Activated CD8-positive, alpha-beta T cell treated with anti-CD3 and anti-CD28 coated beads for 36 hours (primary cell): Measurements from ENCODE around the gene MAP3K8. TPM values are rescaled to one million over a fixed set of nuclear protein-coding genes. Genes with fewer than 3 reads are reported as not detected.
A peak's percentile ranks its signal among the peaks of the same experiment; 100 is the strongest.

Experiments
- ATAC-seq: fragments of 200-7000 bp; cut with Tn5 transposase; one replicate; pipeline ENCODE4 v1.10.0; 2021; ENCODE audit warnings: mild to moderate bottlenecking, moderate library complexity
- CTCF ChIA-PET: fragments of 350-600 bp; sonication (Branson Sonifier 250); formaldehyde crosslinking; loops from one replicate; lab custom pipeline; 2021; ENCODE audit warnings: antibody characterized with exemption; lab: Charles Lee
- POLR2A ChIA-PET: fragments of 350-600 bp; sonication (Branson Sonifier 250); formaldehyde crosslinking; loops from one replicate; lab custom pipeline; 2021; ENCODE audit warnings: antibody characterized with exemption; lab: Charles Lee
- DNase-seq: peaks from one replicate; pipeline ENCODE4 v3.0.0-alpha.2; 2020
- H3K27ac Mint-ChIP-seq: one replicate; pipeline ENCODE4 v1.8.0; 2021; ENCODE audit warnings: mild to moderate bottlenecking, mixed read lengths
- H3K27me3 Mint-ChIP-seq: one replicate; pipeline ENCODE4 v1.8.0; 2021; ENCODE audit warnings: mixed read lengths
- H3K36me3 Mint-ChIP-seq: one replicate; pipeline ENCODE4 v1.8.0; 2021; ENCODE audit warnings: low read depth, mixed read lengths
- H3K4me1 Mint-ChIP-seq: one replicate; pipeline ENCODE4 v1.8.0; 2021; ENCODE audit warnings: low read depth, mixed read lengths
- H3K4me3 Mint-ChIP-seq: one replicate; pipeline ENCODE4 v1.8.0; 2021; ENCODE audit warnings: mild to moderate bottlenecking, moderate library complexity, mixed read lengths
- H3K9me3 Mint-ChIP-seq: one replicate; pipeline ENCODE4 v1.8.0; 2021; ENCODE audit warnings: mixed read lengths
- intact Hi-C: fragments of 100-400 bp; cut with micrococcal nuclease; formaldehyde crosslinking; loops from one replicate; pipeline ENCODE4 v1.10.0; 2022
- total RNA-seq, 2 experiments: library from RNA; stranded (reverse); gene quantifications; one replicate each; pipeline ENCODE4 v1.2.3, GENCODE V29; 2021
- TF ChIP-seq, protein P1 (sequence below): fragments of 200-600 bp; IDR thresholded peaks from one replicate; pipeline ENCODE4 v1.8.0; 2022; ENCODE audit warnings: antibody characterized with exemption, mild to moderate bottlenecking

Gene MAP3K8
- total RNA-seq, 2 experiments from 2014 or later: 24.0 to 25.7 TPM

DNA sequence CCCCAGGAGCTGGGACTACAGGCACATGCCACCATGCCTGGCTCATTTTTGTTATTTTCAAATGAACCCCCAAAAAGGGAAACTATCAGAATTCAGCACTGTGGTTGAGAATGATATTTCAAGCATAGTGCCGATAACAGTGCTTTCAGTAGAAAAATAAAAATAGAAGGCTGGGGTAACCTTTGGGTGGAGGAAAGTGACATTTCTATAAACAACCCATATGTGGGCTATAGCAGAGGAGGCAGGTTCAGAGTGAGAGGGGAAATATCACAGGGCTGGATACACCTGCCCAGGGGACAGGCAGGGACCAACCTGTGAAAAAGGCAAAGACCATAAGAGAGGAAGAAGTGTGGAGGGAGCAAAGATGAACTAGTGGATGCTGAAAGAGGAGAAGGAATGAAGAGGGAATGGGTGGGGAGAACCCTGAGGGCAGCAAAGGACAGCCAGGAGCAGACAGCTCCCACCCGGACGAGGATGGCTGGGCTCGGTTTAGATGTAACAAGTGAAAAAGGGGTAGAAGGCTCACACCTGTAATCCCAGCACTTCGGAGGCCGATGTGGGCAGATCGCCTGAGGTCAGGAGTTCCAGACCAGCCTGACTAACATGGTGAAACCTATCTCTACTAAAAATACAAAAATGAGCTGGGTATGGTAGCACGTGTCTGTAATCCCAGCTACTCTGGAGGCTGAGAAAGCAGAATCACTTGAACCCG, 56.5 kb downstream of the MAP3K8 start:
- TF ChIP-seq, protein P1, sequence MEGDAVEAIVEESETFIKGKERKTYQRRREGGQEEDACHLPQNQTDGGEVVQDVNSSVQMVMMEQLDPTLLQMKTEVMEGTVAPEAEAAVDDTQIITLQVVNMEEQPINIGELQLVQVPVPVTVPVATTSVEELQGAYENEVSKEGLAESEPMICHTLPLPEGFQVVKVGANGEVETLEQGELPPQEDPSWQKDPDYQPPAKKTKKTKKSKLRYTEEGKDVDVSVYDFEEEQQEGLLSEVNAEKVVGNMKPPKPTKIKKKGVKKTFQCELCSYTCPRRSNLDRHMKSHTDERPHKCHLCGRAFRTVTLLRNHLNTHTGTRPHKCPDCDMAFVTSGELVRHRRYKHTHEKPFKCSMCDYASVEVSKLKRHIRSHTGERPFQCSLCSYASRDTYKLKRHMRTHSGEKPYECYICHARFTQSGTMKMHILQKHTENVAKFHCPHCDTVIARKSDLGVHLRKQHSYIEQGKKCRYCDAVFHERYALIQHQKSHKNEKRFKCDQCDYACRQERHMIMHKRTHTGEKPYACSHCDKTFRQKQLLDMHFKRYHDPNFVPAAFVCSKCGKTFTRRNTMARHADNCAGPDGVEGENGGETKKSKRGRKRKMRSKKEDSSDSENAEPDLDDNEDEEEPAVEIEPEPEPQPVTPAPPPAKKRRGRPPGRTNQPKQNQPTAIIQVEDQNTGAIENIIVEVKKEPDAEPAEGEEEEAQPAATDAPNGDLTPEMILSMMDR: no peak
- CTCF ChIA-PET: interaction anchor here (1.6 kb wide), 1 partner anchor 78 kb away, joined by 3 read pairs; no protein-coding TSS in a partner anchor
- no peak overlapping the region for H3K4me3 Mint-ChIP-seq
- H3K27me3 Mint-ChIP-seq: no peaks in the 10 kb centered on the region
- ATAC-seq (no peak), DNase-seq (no peak)
- intact Hi-C loops: no loop called here
- no peaks in the 10 kb centered on the region for H3K9me3 Mint-ChIP-seq
- peaks cover 42% of the 10 kb centered on the region for H3K4me1 Mint-ChIP-seq
- POLR2A ChIA-PET: no interaction called here
- H3K27ac Mint-ChIP-seq: no peak overlapping the region
- no peaks in the 10 kb centered on the region for H3K36me3 Mint-ChIP-seq

DNA sequence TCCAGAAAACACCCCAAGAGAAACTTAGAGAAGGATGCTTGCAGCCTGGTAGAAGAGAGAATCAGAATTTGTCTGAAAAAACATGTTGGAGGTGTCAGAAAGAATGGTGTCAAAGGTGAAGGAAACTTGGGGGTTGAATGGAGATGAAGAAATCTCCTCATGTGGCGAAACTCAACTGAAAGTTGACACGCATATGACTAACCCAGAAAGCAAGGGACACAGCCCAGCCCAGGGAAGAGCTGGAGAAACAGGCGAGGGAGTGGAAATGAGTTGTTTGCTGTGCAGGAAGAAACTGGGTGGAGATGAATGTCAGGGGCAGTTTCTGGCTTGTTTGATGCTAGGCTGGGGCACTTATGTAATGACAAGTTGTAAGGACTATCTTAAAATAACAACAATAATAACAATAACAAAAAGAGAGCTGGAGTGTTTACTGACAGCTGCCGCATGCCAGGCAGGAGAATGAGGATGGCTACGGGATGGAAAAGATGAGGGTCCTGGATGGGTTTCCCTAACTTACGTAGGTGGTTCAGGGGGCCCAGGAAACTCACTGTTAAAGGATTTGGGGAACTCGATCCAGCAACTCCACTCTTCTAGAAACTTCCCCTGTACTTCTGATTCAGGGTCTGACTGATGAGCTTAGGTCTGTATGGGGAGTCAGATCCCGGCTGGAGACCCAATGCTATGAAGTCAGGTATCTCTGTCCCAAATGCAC, 57.4 kb downstream of the MAP3K8 start:
- TF ChIP-seq, protein P1: no peak
- Mint-ChIP-seq H3K27ac (no peak overlapping the region), H3K4me3 (no peak overlapping the region), H3K4me1 (peaks cover 43% of the 10 kb centered on the region), H3K36me3 (no peaks in the 10 kb centered on the region), H3K27me3 (no peaks in the 10 kb centered on the region), H3K9me3 (no peaks in the 10 kb centered on the region)
- ChIA-PET CTCF (interaction anchor here (0.9 to 1.6 kb wide), 5 partner anchors 37 to 148 kb away, joined by 3 to 6 read pairs (median 3); no protein-coding TSS in a partner anchor), POLR2A (interaction anchor here (0.6 kb wide), 1 partner anchor 37 kb away, joined by 4 read pairs; no protein-coding TSS in a partner anchor)
- intact Hi-C loops: no loop called here
- no peak for ATAC-seq
- no peak for DNase-seq

DNA sequence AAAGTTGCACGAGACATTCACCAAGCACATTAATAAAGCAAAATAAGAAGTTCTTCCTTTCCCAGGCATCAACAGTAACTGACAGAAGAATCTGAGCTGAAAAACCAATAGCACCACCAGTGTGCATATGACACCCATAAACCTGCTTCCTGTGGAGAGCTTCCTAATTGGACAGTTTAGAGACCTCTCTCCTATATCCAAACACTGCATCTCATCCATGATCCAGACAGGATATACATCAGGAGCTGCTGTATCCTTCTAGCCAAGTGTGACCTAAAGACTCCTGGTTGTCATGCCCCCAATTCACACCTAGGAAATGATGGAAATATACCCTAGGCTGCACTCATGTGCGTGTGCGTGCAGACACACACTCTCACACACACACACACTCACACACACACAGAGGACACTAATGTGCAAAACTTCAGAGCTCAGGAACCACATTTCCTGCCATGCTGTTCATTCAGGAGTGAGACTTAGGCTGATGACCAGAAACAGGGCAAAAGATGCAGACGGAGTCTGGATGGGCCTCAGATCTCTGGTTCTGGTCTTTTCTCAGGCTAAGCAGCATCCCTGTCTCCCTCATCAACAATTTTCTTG, 58.0 kb downstream of the MAP3K8 start:
- Mint-ChIP-seq H3K4me3 (no peak overlapping the region), H3K27ac (no peak overlapping the region), H3K9me3 (no peaks in the 10 kb centered on the region), H3K36me3 (no peaks in the 10 kb centered on the region), H3K27me3 (no peaks in the 10 kb centered on the region), H3K4me1 (peaks cover 48% of the 10 kb centered on the region)
- ATAC-seq: no peak
- intact Hi-C loops: no loop called here
- POLR2A ChIA-PET: interaction anchor here (0.6 kb wide), 1 partner anchor 37 kb away, joined by 4 read pairs; no protein-coding TSS in a partner anchor
- CTCF ChIA-PET: interaction anchor here (0.9 to 1.6 kb wide), 6 partner anchors 36 to 148 kb away, joined by 3 to 6 read pairs (median 3); no protein-coding TSS in a partner anchor
- TF ChIP-seq, protein P1: no peak
- no peak for DNase-seq

DNA sequence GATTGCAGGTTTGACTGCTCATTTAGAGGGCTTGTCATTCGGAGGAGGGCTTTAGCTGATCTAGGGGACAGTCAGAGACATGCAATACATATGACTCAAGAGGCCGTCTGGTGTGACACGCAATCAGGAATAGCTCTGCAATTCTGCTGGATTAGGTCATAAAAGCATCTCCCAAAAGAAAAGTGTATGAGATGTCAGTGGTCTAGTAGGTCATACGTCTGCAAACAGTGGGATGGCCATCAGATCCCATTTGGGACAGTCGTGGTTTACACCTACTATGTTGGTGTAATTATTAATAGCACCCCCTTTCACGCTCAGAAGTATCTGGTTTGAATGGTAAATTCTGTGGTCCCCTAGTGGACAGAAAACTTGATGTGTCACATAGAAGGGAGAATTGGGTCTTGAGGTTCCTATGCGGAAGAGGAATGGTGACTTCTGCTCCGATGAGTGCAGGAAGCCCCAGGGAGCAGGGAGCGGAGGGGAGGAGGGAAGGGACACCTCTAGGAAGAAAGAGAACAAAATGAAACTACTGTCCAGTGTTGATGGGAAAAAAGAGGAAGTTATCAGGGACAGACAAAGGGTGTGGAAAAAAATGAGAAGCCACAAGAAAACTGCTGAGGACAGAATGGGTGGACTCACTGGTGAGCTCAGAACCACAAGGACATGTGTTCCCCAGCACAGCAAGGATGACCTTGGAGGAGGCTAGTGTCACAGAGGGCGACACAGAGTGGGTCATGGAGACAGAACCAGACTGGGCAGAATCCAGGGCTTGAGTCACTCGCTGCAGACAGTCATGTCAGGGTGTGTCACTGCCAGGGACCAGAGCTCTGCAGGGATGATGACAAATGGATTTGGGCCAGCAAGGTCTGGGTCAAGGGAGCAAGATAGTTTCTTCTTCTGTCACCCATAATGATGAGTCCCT, 59.9 kb downstream of the MAP3K8 start:
- TF ChIP-seq, protein P1: no peak
- ChIA-PET CTCF (interaction anchor here (0.8 to 1.9 kb wide), 6 partner anchors 11 to 97 kb away, joined by 3 to 8 read pairs (median 4); no protein-coding TSS in a partner anchor), POLR2A (interaction anchor here (0.6 to 1.0 kb wide), 2 partner anchors 68 to 80 kb away, joined by 3 read pairs; no protein-coding TSS in a partner anchor)
- Mint-ChIP-seq H3K27me3 (no peaks in the 10 kb centered on the region), H3K9me3 (no peaks in the 10 kb centered on the region), H3K4me3 (no peak overlapping the region), H3K36me3 (no peaks in the 10 kb centered on the region), H3K27ac (peak overlapping the region; percentile 9), H3K4me1 (peaks cover 56% of the 10 kb centered on the region)
- intact Hi-C loops: no loop called here
- DNase-seq (peak; percentile 15), ATAC-seq (peak; percentile 50)
